Activated naive CD8-positive, alpha-beta T cell (primary cell): Measurements from ENCODE around the gene SPTBN2.

Experiments
- H3K27ac Mint-ChIP-seq: one replicate; pipeline ENCODE4 v1.8.0; 2021; ENCODE audit warnings: mixed read lengths
- H3K27me3 Mint-ChIP-seq: one replicate; pipeline ENCODE4 v1.8.0; 2021; ENCODE audit warnings: mixed read lengths
- H3K36me3 Mint-ChIP-seq: one replicate; pipeline ENCODE4 v1.8.0; 2021; ENCODE audit warnings: mixed read lengths
- H3K4me1 Mint-ChIP-seq: one replicate; pipeline ENCODE4 v1.8.0; 2021; ENCODE audit warnings: low read depth, mixed read lengths
- H3K4me3 Mint-ChIP-seq: one replicate; pipeline ENCODE4 v1.8.0; 2021; ENCODE audit warnings: mild to moderate bottlenecking, mixed read lengths
- H3K9me3 Mint-ChIP-seq: one replicate; pipeline ENCODE4 v1.8.0; 2021; ENCODE audit warnings: low read depth, mixed read lengths

SPTBN2 gene

GRCh38 chr11:66718320-66718971, 10.6 kb downstream of the SPTBN2 start:
- peaks cover 24% of the 10 kb centered on the region for H3K27me3 Mint-ChIP-seq
- H3K9me3 Mint-ChIP-seq: no peaks in the 10 kb centered on the region
- no peak overlapping the region for H3K27ac Mint-ChIP-seq
- H3K36me3 Mint-ChIP-seq: no peaks in the 10 kb centered on the region
- H3K4me3 Mint-ChIP-seq: no peak overlapping the region
- no peaks in the 10 kb centered on the region for H3K4me1 Mint-ChIP-seq

GRCh38 chr11:66717925-66718319, 11.1 kb downstream of the SPTBN2 start:
- Mint-ChIP-seq H3K27me3 (peaks cover 23% of the 10 kb centered on the region), H3K9me3 (no peaks in the 10 kb centered on the region), H3K4me3 (no peak overlapping the region)

GRCh38 chr11:66716996-66717395, 12.0 kb downstream of the SPTBN2 start:
- Mint-ChIP-seq H3K27me3 (peaks cover 21% of the 10 kb centered on the region), H3K27ac (no peak overlapping the region), H3K4me1 (no peaks in the 10 kb centered on the region), H3K9me3 (no peaks in the 10 kb centered on the region), H3K4me3 (no peak overlapping the region), H3K36me3 (no peaks in the 10 kb centered on the region)

More at GRCh38 chr11:66717925-66718319, 11.1 kb downstream of the SPTBN2 start:
- H3K36me3 Mint-ChIP-seq: no peaks in the 10 kb centered on the region
- no peaks in the 10 kb centered on the region for H3K4me1 Mint-ChIP-seq
- H3K27ac Mint-ChIP-seq: no peak overlapping the region

GRCh38 chr11:66715346-66716085, 13.5 kb downstream of the SPTBN2 start:
- H3K36me3 Mint-ChIP-seq: no peaks in the 10 kb centered on the region
- H3K27ac Mint-ChIP-seq: no peak overlapping the region
- H3K9me3 Mint-ChIP-seq: no peaks in the 10 kb centered on the region
- peaks cover 20% of the 10 kb centered on the region for H3K27me3 Mint-ChIP-seq
- H3K4me1 Mint-ChIP-seq: no peaks in the 10 kb centered on the region
- H3K4me3 Mint-ChIP-seq: no peak overlapping the region

GRCh38 chr11:66713746-66714480, 15.1 kb downstream of the SPTBN2 start:
- H3K4me3 Mint-ChIP-seq: no peak overlapping the region
- H3K27me3 Mint-ChIP-seq: peaks cover 14% of the 10 kb centered on the region
- no peak overlapping the region for H3K27ac Mint-ChIP-seq

GRCh38 chr11:66710384-66710930, 18.6 kb downstream of the SPTBN2 start:
- H3K27ac Mint-ChIP-seq: no peak overlapping the region
- no peaks in the 10 kb centered on the region for H3K36me3 Mint-ChIP-seq
- no peaks in the 10 kb centered on the region for H3K4me1 Mint-ChIP-seq
- peaks cover 10% of the 10 kb centered on the region for H3K27me3 Mint-ChIP-seq
- no peak overlapping the region for H3K4me3 Mint-ChIP-seq
- no peaks in the 10 kb centered on the region for H3K9me3 Mint-ChIP-seq

More at GRCh38 chr11:66713746-66714480, 15.1 kb downstream of the SPTBN2 start:
- Mint-ChIP-seq H3K36me3 (no peaks in the 10 kb centered on the region), H3K9me3 (no peaks in the 10 kb centered on the region), H3K4me1 (no peaks in the 10 kb centered on the region)

- H3K4me1 Mint-ChIP-seq: no peaks in the 10 kb centered on the region
- H3K27ac Mint-ChIP-seq: no peak overlapping the region
- H3K36me3 Mint-ChIP-seq: no peaks in the 10 kb centered on the region
- H3K27me3 Mint-ChIP-seq: peaks cover 3% of the 10 kb centered on the region
- no peaks in the 10 kb centered on the region for H3K9me3 Mint-ChIP-seq
- H3K4me3 Mint-ChIP-seq: no peak overlapping the region
Observed at GRCh38 chr11:66708701-66709100, 20.3 kb downstream of the SPTBN2 start.

- Mint-ChIP-seq H3K4me3 (no peak overlapping the region), H3K27ac (no peak overlapping the region), H3K4me1 (no peaks in the 10 kb centered on the region), H3K27me3 (no peaks in the 10 kb centered on the region), H3K36me3 (no peaks in the 10 kb centered on the region), H3K9me3 (no peaks in the 10 kb centered on the region)
Observed at GRCh38 chr11:66708094-66708493, 20.9 kb downstream of the SPTBN2 start.

GRCh38 chr11:66707486-66707885, 21.5 kb downstream of the SPTBN2 start:
- H3K9me3 Mint-ChIP-seq: no peaks in the 10 kb centered on the region
- H3K36me3 Mint-ChIP-seq: no peaks in the 10 kb centered on the region
- H3K27ac Mint-ChIP-seq: no peak overlapping the region
- no peak overlapping the region for H3K4me3 Mint-ChIP-seq
- H3K4me1 Mint-ChIP-seq: no peaks in the 10 kb centered on the region
- no peaks in the 10 kb centered on the region for H3K27me3 Mint-ChIP-seq

GRCh38 chr11:66706989-66707388, 22.0 kb downstream of the SPTBN2 start:
- Mint-ChIP-seq H3K9me3 (no peaks in the 10 kb centered on the region), H3K36me3 (no peaks in the 10 kb centered on the region), H3K4me3 (no peak overlapping the region), H3K4me1 (no peaks in the 10 kb centered on the region), H3K27me3 (no peaks in the 10 kb centered on the region), H3K27ac (no peak overlapping the region)

- Mint-ChIP-seq H3K4me1 (no peaks in the 10 kb centered on the region), H3K27ac (no peak overlapping the region), H3K36me3 (no peaks in the 10 kb centered on the region), H3K4me3 (no peak overlapping the region), H3K27me3 (no peaks in the 10 kb centered on the region), H3K9me3 (no peaks in the 10 kb centered on the region)
Observed at GRCh38 chr11:66705587-66706335, 23.3 kb downstream of the SPTBN2 start.

GRCh38 chr11:66704659-66705360, 24.2 kb downstream of the SPTBN2 start:
- Mint-ChIP-seq H3K9me3 (no peaks in the 10 kb centered on the region), H3K4me1 (no peaks in the 10 kb centered on the region), H3K27me3 (no peaks in the 10 kb centered on the region), H3K36me3 (no peaks in the 10 kb centered on the region), H3K4me3 (no peak overlapping the region), H3K27ac (no peak overlapping the region)

GRCh38 chr11:66701432-66702240, 27.4 kb downstream of the SPTBN2 start:
- Mint-ChIP-seq H3K4me1 (no peaks in the 10 kb centered on the region), H3K27ac (no peak overlapping the region), H3K4me3 (no peak overlapping the region), H3K9me3 (no peaks in the 10 kb centered on the region), H3K27me3 (no peaks in the 10 kb centered on the region), H3K36me3 (no peaks in the 10 kb centered on the region)
